Colonic mucosa (tissue), 4 donors: ENCODE data around the gene TTI1. TPM values are rescaled to one million over a fixed set of nuclear protein-coding genes. Genes with fewer than 3 reads are reported as not detected.

Source experiments
- DNase-seq: peaks from one replicate; pipeline ENCODE4 v3.0.0-alpha.2; 2020
- H3K27ac ChIP-seq: fragments of 200-600 bp; one replicate; pipeline ENCODE4 v1.8.0; 2021
- H3K27me3 ChIP-seq: fragments of 200-600 bp; one replicate; pipeline ENCODE4 v1.8.0; 2021
- H3K36me3 ChIP-seq: fragments of 200-600 bp; one replicate; pipeline ENCODE4 v1.8.0; 2021
- H3K4me1 ChIP-seq: fragments of 200-600 bp; one replicate; pipeline ENCODE4 v1.8.0; 2021; ENCODE audit warnings: mild to moderate bottlenecking
- H3K4me3 ChIP-seq: fragments of 200-600 bp; one replicate; pipeline ENCODE4 v1.8.0; 2021
- H3K9ac ChIP-seq, 2 donors: one replicate each; pipeline ENCODE4 v1.7.0; 2013; ENCODE audit warnings: control low read depth in 2 of 2, low read depth in 2 of 2, low read length in 2 of 2
- H3K9me3 ChIP-seq: fragments of 200-600 bp; one replicate; pipeline ENCODE4 v1.8.0; 2021
- CTCF ChIP-seq: fragments of 200-600 bp; IDR thresholded peaks from one replicate; pipeline ENCODE4 v1.8.0; 2022; ENCODE audit warnings: antibody characterized with exemption, mild to moderate bottlenecking
- intact Hi-C: fragments of 100-400 bp; cut with DNase I; formaldehyde crosslinking; loops from one replicate; pipeline ENCODE4 v1.14.1; 2022
- total RNA-seq, 2 donors: library from RNA; stranded (reverse); fragmentation: NEBNext Ultra II Directional in 1 of 2; extraction: Animal tissue kit (Norgen Biotek cat#: 25700) in 1 of 2; gene quantifications; one replicate each; pipeline ENCODE4 v1.2.1, GENCODE V29; 2021
- donor health status: healthy.
- donor health status: DM: no; HTN: no; CAD: no.
- donor health status: DM: no; HTN: no; CAD: no.

The TTI1 gene
- total RNA-seq, 2 donors from 2014 or later = 10.2 to 23.0 TPM

GRCh38 chr20:38034108-38034649 lies 923 bp upstream of the TTI1 start:
- H3K27ac ChIP-seq = peak overlapping the region; percentile 88
- H3K9ac ChIP-seq = peak overlapping the region; percentile 89 to 96
- peak overlapping the region; percentile 99 for H3K4me3 ChIP-seq
- DNase-seq = peak; percentile 35
- H3K36me3 ChIP-seq = no peaks in the 10 kb centered on the region
- H3K27me3 ChIP-seq = no peaks in the 10 kb centered on the region
- peaks cover 8% of the 10 kb centered on the region for H3K4me1 ChIP-seq
- TF ChIP-seq CTCF = no peak
- H3K9me3 ChIP-seq = no peaks in the 10 kb centered on the region
- intact Hi-C loops = no loop called here

GRCh38 chr20:38032585-38033329 lies 499 bp downstream of the TTI1 start:
- H3K4me1 ChIP-seq = peaks cover 6% of the 10 kb centered on the region
- no peak for TF ChIP-seq CTCF
- H3K4me3 ChIP-seq = peak overlapping the region; percentile 99
- no peaks in the 10 kb centered on the region for H3K9me3 ChIP-seq
- intact Hi-C loops = no loop called here
- no peaks in the 10 kb centered on the region for H3K27me3 ChIP-seq
- H3K9ac ChIP-seq = peak overlapping the region; percentile 63 to 96
- peak; percentile 23 for DNase-seq
- peak overlapping the region; percentile 88 for H3K27ac ChIP-seq
- H3K36me3 ChIP-seq = no peaks in the 10 kb centered on the region

GRCh38 chr20:38031957-38032356 lies 1.3 kb downstream of the TTI1 start:
- Histone ChIP-seq H3K36me3 (no peaks in the 10 kb centered on the region), H3K27me3 (no peaks in the 10 kb centered on the region), H3K9ac (no peak overlapping the region), H3K27ac (no peak overlapping the region), H3K4me3 (no peak overlapping the region), H3K9me3 (no peaks in the 10 kb centered on the region), H3K4me1 (peaks cover 6% of the 10 kb centered on the region)
- TF ChIP-seq CTCF = no peak
- DNase-seq = no peak
- intact Hi-C loops = no loop called here

DNA sequence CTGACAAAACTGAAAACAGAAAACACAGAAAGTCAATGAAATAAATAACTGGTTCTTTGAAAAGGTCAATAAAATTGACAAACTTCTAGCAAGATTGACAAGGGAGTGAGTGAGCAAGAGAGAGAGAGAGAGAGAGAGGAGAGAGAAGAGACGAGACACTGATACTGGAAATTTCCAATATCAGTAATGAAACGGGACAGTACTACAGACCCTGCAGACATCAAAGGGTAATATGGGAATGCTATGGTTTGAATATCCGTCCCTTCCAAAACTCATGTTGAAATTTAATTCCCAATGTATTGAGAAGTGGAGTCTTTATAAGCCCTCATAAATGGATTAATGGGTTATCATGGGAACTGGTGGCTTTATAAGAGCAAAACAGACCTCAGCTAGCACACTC lies 3.8 kb downstream of the TTI1 start:
- H3K27ac ChIP-seq = no peak overlapping the region
- H3K9me3 ChIP-seq = no peaks in the 10 kb centered on the region
- H3K4me1 ChIP-seq = peaks cover 6% of the 10 kb centered on the region
- no peaks in the 10 kb centered on the region for H3K27me3 ChIP-seq
- TF ChIP-seq CTCF = no peak
- DNase-seq = no peak
- intact Hi-C loops = no loop called here
- H3K9ac ChIP-seq = no peak overlapping the region
- H3K4me3 ChIP-seq = no peak overlapping the region
- no peaks in the 10 kb centered on the region for H3K36me3 ChIP-seq

GRCh38 chr20:38024496-38024895 lies 8.8 kb downstream of the TTI1 start:
- no peaks in the 10 kb centered on the region for H3K36me3 ChIP-seq
- DNase-seq = no peak
- H3K27me3 ChIP-seq = no peaks in the 10 kb centered on the region
- H3K27ac ChIP-seq = no peak overlapping the region
- no peaks in the 10 kb centered on the region for H3K9me3 ChIP-seq
- no peaks in the 10 kb centered on the region for H3K4me1 ChIP-seq
- no peak overlapping the region for H3K4me3 ChIP-seq
- no peak for TF ChIP-seq CTCF
- intact Hi-C loops = no loop called here
- no peak overlapping the region for H3K9ac ChIP-seq
